GM10847 (cell line): ENCODE results near the gene TMC2.
A peak's percentile ranks its signal among the peaks of the same experiment; 100 is the strongest.

Source experiments
- POLR2A ChIP-seq: IDR thresholded peaks from 2 replicates; pipeline ENCODE4 v1.6.1; 2011; ENCODE audit not compliant: insufficient read length; ENCODE audit errors: extremely low read depth

The TMC2 gene, protein sequence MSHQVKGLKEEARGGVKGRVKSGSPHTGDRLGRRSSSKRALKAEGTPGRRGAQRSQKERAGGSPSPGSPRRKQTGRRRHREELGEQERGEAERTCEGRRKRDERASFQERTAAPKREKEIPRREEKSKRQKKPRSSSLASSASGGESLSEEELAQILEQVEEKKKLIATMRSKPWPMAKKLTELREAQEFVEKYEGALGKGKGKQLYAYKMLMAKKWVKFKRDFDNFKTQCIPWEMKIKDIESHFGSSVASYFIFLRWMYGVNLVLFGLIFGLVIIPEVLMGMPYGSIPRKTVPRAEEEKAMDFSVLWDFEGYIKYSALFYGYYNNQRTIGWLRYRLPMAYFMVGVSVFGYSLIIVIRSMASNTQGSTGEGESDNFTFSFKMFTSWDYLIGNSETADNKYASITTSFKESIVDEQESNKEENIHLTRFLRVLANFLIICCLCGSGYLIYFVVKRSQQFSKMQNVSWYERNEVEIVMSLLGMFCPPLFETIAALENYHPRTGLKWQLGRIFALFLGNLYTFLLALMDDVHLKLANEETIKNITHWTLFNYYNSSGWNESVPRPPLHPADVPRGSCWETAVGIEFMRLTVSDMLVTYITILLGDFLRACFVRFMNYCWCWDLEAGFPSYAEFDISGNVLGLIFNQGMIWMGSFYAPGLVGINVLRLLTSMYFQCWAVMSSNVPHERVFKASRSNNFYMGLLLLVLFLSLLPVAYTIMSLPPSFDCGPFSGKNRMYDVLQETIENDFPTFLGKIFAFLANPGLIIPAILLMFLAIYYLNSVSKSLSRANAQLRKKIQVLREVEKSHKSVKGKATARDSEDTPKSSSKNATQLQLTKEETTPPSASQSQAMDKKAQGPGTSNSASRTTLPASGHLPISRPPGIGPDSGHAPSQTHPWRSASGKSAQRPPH

DNA sequence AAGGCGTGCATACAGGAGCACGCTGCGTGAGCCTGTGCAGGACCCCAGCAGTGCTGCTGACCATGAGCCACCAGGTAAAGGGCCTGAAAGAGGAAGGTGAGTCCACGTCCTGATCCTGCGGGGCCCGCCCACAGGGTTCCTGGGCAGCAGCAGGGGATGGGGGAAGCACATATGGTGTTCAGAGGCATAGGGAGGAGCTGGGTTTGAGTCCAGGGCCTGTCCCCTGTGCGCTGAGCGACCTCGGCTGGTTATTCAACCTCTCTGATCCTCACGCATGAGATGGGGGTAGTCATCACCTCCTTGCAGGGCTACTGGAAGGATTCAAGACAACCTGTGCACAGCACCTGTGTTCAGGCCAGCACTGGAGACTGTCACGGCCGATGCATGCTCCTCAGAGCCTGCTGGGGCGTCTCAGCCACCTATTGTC, at the start of gene TMC2:
TMC2 (plus strand) TSS at position 14 of the 427 bp plus-strand sequence; CDS start at position 63, 49 bp downstream.
- no peak for TF ChIP-seq POLR2A

DNA sequence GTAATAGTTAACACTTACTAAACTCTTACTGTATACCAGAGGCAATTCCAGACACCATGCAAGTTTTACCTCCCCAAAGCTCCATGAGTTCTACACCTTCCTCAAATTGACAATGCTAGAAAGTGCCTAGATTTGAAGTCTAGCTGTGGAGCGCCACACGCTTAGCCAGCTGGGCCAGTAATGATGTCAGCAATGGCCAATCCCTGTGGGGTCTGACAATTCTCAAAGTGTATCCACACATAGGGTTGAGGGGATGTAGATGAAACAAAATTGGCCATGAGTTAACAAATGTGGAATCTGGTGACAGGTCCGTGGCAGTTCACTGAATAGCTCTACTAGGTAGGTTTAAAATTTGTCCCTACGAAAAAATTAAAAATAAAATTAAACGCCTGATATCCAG, 28.9 kb upstream of the TMC2 start:
- no peak for TF ChIP-seq POLR2A

DNA sequence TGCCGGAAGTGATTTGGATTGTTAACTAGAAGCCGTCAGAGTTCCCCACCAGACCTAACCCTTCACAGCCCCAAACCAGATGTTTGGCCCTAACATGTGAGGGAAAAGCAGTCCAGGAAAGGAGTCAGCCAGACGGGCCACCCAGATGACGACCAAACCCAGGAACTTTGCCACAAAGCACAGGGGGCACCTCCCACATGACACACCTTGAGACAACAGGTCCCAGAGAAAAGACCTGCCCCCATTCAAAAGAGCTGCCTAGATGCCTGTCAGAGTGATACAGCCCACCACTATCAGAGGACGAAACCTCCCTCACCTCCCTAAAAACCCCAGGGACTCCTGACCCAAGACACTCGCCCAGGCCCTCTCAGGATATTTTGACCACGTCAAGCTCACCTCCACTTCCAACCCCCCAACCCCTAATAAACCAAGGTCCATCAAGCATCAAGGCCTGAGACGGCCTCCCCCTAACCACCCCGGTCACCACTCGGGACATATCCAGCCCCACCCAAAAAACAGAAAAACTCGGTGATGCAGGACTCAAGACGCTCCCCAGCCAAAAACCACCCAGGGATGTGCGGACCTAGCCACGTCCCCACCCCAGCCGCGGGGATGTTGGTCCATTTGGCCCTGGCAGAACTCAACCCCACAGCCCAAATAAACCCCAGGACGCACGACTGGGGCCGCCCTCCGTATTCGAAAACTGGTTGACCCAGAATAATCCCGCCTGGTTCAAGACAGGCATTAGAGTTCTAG, 28.3 kb upstream of the TMC2 start:
- no peak for TF ChIP-seq POLR2A

DNA sequence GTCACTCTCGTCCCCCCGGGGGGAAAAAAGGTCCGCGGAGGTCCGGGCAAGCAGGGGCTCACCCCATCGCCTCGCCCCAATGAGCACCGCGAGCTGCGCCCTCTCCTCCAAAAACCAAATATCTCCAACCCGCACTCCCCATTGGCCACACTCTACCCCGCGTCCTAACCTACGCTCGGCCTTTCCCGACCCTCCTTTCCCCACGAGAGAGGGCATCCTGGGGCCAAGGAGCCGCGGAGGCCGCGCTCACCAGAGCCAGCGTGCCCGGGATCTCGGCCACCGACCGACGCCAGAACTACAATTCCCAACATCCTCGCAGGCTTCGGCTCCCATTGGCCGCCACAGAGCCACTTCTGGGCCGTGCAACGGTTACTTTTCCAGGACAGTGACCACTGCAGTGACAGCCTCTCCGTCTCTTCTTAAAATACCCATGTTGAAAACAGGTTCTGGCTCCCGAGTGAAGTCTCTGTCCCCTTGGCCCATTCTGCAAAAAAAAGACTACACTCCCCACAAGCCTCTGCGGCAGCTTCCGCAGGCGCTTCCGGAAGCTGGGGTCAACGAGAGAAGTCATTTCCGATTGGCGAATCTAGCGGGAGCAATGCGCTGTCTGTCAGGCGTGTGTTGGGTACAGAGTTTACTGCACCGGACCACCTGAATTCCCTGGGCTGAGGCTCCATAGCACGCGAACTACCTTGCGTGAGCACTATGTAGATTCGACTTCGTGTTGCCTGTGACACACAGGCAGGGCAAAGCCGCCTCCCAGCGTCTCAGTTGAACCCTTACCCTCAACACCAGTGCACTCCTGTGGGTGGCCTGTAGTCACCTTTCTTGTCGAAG, 27.5 kb upstream of the TMC2 start, which contains the start of gene ZNF343:
ZNF343 (minus strand) TSS at position 285 of the 837 bp plus-strand sequence. CDS start 15,020 bp downstream, outside the sequence.
- peak; percentile 51 for TF ChIP-seq POLR2A

DNA sequence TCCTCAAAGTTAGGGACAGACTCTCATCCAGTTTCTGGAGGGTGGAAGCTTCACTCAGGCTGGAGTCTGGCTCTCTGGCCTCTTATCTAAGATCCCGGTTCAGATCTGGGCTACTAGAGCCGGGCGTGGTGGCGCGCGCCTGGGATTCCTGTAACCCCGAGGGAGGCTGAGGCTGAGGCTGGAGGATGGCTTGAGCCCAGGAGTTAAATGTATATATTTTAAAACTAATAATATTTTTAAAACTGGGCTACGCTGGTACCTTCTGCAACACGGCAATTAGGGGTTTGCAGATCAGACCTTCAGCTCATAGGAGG, 26.9 kb upstream of the TMC2 start:
- no peak for TF ChIP-seq POLR2A

DNA sequence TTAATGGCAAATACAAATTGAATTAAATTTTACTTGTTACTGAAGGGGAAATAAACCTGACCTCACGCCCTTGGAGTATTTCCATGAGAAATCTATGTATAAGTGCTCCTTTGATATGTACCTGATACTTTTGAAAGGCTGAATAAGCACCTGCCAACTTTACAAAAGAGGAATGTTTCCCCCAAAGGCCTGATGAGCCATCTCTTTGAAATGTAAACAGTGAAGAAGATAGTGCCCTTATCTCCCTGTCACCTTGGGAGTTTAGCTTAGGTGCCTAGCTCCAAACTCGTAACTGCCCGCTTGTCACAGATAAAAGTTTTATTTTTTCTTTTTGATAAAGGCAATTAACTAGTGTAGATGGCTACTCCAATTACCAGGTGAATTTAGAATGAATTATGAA, 26.6 kb upstream of the TMC2 start:
- no peak for TF ChIP-seq POLR2A

DNA sequence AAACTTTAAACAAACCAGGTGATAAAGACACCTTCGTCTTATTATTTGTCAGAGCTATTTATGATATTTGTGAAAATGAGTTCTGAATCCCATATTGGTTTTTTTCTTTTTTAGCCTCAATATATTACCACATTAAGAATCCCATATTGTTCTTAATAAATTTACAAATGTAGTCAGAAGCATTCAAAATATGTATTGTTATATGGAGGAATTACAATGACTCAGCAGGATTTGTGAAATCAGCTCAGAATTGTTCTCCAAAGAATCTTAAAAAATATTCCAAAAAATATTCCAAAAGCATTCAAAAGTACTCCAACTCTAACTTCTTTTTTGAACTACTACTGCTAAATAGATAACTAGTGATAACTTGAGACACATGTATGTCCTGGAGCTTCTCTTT, 21.2 kb upstream of the TMC2 start:
- no peak for TF ChIP-seq POLR2A

DNA sequence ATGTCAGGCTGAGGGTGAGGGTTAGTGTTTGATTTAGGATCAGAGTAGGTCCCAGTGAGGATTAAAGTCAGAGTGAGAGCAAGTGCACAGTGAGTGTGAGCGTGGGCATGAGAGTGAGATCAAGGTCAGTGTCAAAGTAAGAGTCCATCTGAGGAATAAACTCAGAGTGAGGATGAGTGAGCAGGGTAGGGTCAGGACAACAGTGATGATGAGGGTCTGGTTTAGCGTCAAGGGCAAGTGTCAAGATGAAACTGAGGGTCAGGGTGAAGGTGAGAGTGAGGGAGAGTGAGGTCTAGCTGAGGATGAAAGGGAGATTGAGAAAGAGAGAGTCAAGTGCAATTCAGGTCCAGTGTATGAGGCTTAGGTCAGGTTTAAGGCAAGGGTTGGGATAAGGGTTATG, 20.0 kb upstream of the TMC2 start:
- TF ChIP-seq POLR2A: no peak

DNA sequence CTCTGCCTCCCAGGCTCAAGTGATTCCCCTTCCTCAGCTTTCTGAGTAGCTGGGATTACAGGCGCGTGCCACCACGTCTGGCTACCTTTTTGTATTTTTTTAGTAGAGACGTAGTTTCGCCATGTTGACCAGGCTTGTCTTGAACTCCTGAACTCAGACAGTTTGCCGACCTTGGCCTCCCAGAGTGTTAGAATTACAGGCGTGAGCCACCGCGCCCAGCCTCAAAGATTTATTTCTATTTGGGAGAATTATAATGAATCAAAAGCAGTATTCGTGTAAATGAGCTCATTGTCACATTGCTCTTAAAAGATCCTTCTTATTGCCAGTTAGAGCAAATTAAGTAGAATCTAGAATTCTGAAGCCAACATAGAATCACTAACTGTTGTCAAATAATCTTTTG, 18.3 kb upstream of the TMC2 start:
- TF ChIP-seq POLR2A: no peak

DNA sequence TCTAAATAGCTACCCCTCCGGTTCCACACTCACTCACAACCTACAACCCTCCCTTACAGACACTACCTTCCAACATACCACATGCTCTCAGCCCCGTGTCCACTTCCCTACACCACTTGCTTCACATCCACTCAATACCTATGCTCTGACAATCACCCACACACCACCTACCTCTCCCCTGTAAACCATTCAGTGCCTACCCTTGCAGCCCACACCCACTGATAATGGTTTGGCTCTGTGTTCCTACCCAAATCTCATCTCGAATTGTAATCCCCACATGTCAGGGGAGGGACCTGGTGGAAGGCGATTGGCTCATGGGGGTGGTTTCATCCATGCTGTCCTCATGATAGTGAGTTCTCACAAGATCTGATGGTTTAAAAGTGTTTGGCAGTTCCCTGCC, 17.8 kb upstream of the TMC2 start:
- TF ChIP-seq POLR2A: no peak

DNA sequence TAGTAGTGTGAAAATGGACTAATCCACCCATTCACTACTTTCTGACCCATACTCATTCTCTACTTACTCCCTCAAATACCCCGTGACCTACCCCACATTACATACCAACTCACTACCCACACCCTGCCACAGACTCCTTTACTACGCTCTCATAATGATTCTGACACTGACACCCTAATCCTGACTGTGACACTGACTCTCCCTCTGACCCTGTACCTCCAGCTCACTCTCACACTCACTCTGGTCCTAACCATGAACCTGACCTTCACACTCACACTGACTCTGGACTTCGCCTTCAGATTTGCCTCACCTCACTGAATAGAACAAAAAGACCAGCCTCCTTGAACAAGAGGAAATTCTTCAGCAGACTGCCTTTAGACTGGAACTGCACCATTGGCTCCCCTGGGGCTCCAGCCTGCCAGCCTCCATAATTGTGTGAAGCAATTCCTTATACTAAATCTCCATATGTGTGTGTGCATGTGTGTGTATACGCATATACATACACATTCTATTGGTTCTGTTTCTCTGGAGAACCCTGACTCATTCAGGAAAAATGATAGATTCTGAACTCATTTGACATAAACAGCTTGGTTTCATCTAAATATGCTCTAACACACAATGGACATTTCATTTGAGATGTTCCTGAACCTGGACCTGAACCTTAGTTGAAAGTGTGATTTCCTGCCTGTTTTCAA, 17.1 kb upstream of the TMC2 start:
- no peak for TF ChIP-seq POLR2A

DNA sequence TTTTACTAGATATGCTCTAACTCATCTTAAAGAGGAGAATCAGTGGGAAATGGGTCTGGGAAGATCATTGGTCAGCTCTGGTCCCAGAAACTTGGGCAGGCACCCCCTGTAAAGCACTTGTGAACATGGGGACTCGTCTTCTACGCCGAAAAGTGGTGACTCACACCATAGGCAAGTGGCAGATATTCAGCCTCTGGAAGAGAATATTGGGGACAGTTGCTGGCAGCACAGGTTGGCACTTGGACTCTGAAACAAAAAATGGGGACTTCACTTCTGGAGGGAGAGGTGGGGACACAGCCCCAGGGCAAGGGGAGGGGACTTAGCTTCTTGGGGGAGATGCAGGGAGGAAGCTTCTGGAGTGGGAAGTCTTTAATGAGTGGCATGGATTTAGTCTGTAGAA, 15.8 kb upstream of the TMC2 start:
- TF ChIP-seq POLR2A: no peak

DNA sequence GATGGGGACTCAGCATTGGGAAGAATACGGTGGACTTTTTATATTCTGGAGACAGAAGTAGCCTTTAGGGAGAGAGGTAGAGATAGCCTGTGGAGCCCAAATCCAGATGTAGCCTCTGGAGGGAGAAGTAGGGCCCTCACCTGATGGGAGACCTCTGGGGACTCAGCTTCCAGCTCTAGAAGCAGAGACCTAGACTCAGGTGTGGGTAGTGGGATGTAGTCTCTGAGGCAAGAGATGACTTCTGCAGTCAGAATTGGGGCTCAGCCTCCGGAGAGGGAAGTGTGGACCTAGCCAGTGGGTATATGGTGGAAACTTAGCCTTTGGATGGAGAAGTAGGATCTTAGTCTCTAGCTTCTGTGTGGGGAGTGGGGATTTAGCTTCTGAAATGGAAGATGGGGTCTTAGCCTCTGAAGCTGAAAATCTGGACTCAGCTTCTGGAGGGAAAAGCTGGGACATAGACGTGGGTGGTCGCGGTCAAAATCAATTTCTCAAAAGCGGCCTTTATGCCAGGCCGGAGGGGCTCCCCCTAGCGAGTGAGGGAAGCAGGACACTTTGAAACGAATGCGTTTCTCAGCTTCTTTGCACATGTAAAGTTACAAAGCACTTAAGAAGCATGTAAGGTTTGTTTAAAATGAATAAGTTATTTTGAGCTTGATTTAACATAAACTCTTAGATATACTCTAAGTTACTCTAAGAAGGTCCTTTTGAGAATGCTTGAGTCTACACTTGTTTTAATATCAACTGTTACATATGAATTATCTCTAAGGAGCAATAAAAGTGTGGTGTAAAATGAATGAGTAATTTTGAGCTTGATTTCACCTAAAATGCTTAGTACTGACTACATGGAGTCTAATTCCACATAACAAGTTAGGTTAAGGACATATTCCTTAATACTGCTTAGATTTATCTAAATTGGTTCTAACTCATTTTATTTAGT, 14.7 kb upstream of the TMC2 start:
- TF ChIP-seq POLR2A: no peak
